SKM-1 (cell line): Measurements from ENCODE around the gene IGDCC3.

Experiments
- DNase-seq: peaks from one replicate; lab custom pipeline; 2025; ENCODE audit not compliant: unreplicated experiment; lab: John Stamatoyannopoulos, UW

The IGDCC3 gene

DNA sequence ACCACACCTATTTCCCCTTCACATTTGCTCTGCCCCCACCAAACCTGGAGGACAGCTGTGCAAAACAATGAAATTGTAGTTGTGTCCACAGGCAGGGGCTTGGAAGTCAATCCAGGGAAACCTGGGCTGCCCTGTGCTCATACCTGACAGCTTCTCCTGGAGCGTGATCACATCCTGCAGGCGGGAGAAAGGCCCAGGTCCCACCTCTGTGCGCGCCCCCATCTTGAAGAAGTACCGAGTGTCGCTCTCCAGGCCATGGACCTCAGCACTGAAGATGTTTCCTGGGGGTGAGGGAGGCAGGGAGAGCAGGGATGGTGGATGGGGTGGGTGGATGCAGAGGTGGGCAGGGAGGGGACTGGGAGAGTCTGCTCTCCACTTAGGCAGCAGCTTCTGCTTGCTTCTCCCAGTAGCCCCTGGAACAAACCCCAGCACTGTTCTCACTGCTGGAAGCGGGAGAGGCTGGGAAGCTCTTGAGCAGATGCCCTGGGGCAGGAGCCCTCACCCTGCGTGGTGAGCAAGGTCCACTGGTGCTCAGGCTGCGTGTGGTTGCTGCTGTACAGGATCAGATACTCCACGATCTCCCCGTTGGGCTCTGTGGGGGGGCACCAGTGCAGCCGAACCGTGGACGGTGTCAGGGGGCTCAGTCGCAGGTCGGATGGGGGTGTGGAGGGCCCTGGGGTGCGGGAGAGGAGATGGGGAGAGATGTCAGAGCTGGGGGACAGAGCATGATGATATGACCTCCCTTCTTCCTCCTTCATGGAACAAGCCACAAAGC is 10.7 kb upstream of the IGDCC3 start:
- no peak for DNase-seq

DNA sequence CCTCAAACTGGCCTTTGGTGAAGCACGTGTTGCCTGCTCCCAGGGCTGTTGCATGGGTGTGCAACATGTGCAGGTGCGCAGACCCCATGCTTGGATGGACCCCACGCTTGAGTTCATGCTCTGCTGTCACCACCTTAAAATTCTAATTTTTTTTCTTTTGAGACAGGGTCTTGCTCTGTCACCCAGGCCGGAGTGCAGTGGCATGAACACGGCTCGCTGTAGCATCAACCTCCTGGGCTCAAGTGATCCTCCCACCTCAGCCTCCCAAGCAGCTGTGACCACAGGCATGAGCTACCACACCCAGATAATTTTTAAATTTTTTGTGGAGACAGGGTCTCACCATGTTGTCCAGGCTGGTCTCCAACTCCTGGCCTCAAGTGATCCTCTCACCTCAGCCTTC is 9.1 kb upstream of the IGDCC3 start:
- DNase-seq = no peak

- no peak for DNase-seq
Measured at GRCh38 chr15:65386376-65386775, 8.6 kb upstream of the IGDCC3 start.

DNA sequence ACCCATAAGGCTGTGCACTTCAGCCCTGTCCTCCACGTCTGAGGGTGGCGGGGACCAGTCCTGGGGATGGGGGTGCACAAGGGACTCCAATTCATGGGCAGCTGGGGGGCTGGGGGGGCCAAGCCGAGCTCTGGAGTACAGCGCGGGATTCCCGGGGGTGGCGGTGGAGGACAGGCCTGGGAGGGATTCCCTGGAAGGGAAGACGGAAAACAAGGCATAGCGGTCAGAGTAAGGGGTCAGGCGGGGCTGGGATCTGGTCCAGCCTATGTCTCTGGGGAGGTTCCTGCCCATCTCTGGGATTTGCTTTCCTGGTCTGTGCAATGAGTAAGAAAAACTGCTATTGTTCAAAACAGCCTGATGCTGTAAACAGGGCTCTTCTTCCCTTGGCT is 8.1 kb upstream of the IGDCC3 start:
- DNase-seq = no peak

DNA sequence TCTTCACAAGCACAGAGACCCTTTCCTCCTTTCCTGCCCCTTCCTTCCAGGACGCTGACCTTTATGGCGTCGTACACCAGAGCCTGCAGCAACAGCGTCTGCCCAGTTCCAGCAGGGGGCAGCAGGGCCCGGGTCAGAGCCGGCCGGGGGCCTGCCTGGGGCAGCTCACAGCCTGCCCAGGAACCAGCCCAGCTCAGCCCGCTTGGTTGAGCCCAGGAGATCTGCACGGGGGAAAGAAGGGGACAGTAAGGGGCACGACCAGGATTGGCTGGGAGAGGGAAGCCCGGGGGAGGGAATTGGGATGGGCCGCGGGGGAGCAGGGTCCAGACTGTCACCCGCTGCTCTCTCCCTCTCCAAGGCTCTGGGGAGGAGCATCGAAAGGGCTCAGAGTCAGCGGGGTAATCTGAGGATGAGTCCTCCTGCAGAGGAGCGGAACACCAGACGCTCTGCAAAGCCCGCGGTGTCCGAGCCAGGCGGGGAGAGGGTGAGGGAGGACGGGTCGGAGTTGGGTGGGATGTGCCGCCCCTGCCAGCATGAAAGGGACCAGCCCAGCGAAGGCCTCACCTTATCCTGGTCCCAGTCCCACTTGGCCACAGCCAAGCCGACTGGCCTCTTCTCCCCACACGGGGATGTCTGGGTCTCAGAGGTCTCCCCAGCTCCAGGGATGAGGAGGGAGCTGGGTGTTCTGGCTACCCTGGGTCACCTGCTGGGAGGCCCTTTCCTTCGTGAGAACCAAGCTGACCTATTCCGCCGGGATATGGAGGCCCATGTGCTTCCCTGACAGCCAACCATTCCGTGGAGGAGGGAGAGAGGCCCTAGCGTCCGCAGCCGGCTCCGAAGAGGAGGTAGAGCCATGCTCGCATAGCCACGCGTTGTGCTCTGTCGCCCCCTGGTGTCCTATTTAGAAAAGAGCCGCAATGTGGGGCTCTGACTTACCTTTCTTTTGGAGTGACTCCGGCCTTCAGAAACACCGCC is 7.4 kb upstream of the IGDCC3 start:
- DNase-seq = peak; percentile 66

GRCh38 chr15:65384505-65384894 is 6.7 kb upstream of the IGDCC3 start:
- no peak for DNase-seq

DNA sequence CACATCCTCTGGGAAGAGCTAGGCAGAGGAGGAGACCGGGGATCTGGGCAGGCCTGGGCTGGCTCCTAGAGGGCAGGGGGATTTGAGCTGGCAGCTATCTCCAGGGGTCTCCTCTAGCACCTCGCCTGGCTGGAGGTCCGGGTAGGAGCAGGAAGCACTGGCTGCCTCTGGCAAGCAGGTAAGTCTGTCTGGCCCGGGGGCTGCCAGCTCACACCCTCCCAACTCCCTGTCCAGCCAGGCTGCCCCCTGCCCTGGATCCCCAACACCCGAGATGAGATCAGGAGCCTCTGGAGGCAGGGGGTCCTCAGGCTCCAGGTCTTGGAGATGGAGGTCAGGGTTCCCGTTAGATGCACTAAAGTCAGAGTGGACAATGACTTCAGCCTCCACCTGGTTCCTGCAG is 6.2 kb upstream of the IGDCC3 start:
- no peak for DNase-seq

GRCh38 chr15:65383456-65383855 is 5.7 kb upstream of the IGDCC3 start:
- no peak for DNase-seq

DNA sequence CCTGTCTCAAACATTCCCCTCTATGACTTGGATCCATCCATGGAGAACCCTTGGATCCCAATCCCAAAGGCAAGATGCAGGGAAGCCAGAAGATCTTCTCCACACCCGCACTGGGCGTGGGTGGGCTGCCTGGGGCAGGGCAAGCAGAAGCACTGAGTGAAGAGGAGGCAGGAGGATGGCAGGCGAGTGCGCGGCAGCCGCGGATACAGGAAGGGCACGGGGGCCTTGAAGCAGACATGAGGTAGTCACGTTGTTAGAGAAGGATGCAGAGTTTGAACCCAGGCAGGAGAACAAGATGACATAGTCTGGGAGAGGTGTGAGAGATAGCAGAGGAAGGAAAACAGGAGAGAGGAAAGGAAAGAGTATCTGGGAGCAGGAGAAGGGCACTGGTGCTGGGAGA is 5.1 kb upstream of the IGDCC3 start:
- no peak for DNase-seq

DNA sequence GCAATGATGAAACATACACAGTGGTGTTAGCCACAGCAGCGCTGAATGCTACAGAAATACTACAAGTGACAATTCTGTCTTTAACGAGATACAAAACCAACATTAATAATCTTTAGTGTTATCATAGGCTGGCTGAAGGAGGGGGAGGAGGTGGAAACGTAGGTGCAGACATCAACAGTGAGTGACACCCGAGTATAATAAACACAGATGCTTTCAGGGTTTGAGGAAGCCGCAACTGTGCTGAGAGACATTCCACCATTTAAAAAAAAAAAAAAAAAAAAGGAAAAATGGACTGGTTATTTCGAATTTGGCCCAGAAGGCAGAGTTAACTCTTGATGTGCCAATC is 4.3 kb upstream of the IGDCC3 start:
- no peak for DNase-seq

GRCh38 chr15:65381445-65382145 is 3.8 kb upstream of the IGDCC3 start:
- DNase-seq = no peak

GRCh38 chr15:65379986-65380385 is 2.2 kb upstream of the IGDCC3 start:
- no peak for DNase-seq

DNA sequence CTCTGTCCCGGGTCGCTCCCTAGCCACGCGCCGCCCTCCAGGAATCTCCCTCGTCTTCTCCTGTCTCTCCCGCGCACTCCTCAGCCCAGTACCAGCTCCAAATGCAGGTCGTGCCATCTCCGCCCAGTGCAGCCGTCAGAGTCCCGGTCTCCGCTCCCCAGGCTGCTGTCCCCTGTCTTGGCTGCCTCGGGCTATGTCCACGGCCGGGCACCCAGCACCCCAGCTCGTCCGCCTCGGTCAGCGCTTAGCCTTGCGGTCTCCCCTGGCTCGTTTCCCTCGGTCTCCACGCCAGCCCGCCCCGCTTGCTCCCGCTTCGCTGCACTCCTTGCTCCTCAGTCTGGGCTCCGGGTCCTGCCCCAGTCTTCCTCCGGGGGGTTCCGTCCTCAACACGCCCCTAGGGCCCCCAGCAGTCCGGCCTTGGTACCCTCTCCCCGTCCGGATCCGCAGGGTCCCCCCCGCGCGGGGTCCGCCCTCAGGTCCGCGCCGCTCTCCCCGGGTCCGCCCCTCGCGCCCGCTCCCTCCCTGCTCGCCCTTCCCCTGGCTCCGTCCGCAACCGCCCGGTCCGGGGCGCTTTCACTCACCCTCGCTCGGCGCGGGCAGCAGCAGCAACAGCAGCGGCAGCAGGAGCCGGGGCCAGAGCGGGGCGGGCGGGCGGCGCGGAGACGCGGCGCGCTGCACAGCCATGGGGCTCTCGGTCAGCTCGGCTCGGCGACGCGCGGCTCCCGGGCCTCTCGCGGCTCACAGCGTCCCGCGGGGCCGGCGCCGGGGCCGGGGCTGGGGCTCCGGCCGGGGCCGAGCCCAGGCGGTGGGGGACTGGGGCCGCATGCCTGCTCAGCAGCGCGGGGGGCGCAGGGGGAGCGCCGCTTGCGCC is 462 bp downstream of the IGDCC3 start:
- no peak for DNase-seq

DNA sequence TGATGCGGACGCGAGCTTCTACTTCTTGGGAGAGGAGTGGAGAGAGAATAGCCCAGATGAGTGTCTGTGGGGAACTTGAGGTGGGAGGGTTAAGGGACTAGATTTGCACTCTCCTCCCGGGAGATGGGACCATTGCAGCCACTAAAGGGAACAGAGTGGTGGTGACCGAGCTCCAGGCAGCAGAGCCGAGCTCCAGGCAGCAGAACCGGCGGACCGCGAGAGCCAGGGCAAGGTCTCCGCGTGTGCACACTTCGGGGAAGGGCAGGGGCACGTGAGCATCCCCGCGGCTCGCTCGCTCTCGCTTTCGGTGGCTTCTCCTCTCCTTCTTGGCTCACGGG is 1.1 kb downstream of the IGDCC3 start:
- no peak for DNase-seq

DNA sequence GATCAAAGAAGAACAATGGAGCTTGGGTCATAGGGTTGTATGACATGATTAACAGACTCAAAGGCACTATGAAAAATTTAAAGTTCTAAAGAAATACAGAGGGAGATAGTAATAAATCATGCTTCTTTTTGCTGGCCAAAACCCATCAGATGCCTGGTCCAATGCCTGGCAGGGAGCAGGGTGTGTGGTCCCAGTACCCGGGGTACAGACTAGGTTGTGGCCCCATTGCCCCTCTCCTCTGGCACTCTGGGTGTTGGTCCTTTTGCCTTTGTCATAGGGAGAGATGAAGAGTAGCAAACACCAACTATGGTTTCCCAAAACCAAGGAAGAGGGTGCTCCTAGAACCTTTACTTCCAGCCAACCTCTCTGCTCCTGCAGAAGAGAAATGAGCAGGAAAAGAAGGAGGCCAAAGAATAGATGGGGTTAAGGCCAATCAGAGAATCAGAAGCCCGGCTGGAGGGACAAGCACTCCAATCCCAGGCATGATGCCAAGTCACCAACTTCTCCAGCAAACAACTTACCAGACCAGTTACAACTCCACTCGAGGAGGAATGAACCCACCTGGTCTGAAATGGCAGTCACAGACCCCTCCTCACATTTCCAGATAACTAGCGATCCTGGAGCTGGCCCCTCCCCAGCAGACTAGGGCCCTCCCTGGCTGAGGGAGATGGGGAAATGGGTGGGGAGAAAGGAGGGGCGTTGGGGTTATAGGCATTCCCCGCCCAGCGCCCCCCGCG is 1.8 kb downstream of the IGDCC3 start:
- DNase-seq = no peak

GRCh38 chr15:65374821-65375401 is 2.9 kb downstream of the IGDCC3 start:
- no peak for DNase-seq

GRCh38 chr15:65374334-65374733 is 3.5 kb downstream of the IGDCC3 start:
- no peak for DNase-seq

GRCh38 chr15:65373163-65373651 is 4.6 kb downstream of the IGDCC3 start:
- no peak for DNase-seq

GRCh38 chr15:65372787-65373067 is 5.1 kb downstream of the IGDCC3 start:
- no peak for DNase-seq
